Astrocyte (in vitro differentiated cells and primary cell): ENCODE measurements around the gene RTTN. TPM values are rescaled to one million over a fixed set of nuclear protein-coding genes. Genes with fewer than 3 reads are reported as not detected.

Source experiments
- DNase-seq: peaks from one replicate; pipeline ENCODE4 v3.0.0-alpha.2; 2010; ENCODE audit warnings: low read depth
- FAIRE-seq: peaks from 2 replicates; lab custom pipeline; 2011; peaks lifted over from hg19 to GRCh38; lab: Jason Lieb, UNC
- H2AFZ ChIP-seq: 2 replicates; pipeline ENCODE4 v1.6.0; 2012; ENCODE audit warnings: low read depth, low read length, inconsistent platforms
- H3K27ac ChIP-seq: 2 replicates; pipeline ENCODE4 v1.5.1; 2011; ENCODE audit warnings: low read depth, low read length, inconsistent platforms
- H3K27me3 ChIP-seq: 2 replicates; pipeline ENCODE4 v1.6.0; 2011; ENCODE audit warnings: low read length, inconsistent platforms; ENCODE audit not compliant: insufficient read depth
- H3K36me3 ChIP-seq: 2 replicates; pipeline ENCODE4 v1.5.1; 2011; ENCODE audit warnings: low read length, inconsistent platforms; ENCODE audit not compliant: insufficient read depth
- H3K4me1 ChIP-seq: 2 replicates; pipeline ENCODE4 v1.5.1; 2011; ENCODE audit warnings: low read length, inconsistent platforms; ENCODE audit not compliant: insufficient read depth
- H3K4me2 ChIP-seq: 2 replicates; pipeline ENCODE4 v1.6.0; 2012; ENCODE audit warnings: low read length, inconsistent platforms
- H3K4me3 ChIP-seq: 2 replicates; pipeline ENCODE4 v1.5.1; 2011; ENCODE audit warnings: low read depth, mild to moderate bottlenecking, low read length, inconsistent platforms; ENCODE audit not compliant: insufficient read depth
- H3K79me2 ChIP-seq: 2 replicates; pipeline ENCODE4 v1.6.0; 2012; ENCODE audit warnings: mild to moderate bottlenecking, low read length, inconsistent platforms; ENCODE audit not compliant: insufficient read depth
- H3K9ac ChIP-seq: 2 replicates; pipeline ENCODE4 v1.6.0; 2012; ENCODE audit warnings: mild to moderate bottlenecking, low read length, inconsistent platforms
- H3K9me3 ChIP-seq: 2 replicates; pipeline ENCODE4 v1.5.1; 2012; ENCODE audit warnings: low read depth, mild to moderate bottlenecking, low read length, inconsistent platforms; ENCODE audit not compliant: insufficient read depth
- H4K20me1 ChIP-seq: 2 replicates; pipeline ENCODE4 v1.6.0; 2012; ENCODE audit warnings: low read length, inconsistent platforms; ENCODE audit not compliant: insufficient read depth
- H3K27ac Mint-ChIP-seq: one replicate; pipeline ENCODE4 v1.8.0; 2021; ENCODE audit warnings: mild to moderate bottlenecking, mixed read lengths; ENCODE audit not compliant: unreplicated experiment
- H3K27me3 Mint-ChIP-seq: one replicate; pipeline ENCODE4 v1.8.0; 2021; ENCODE audit warnings: low read depth, mixed read lengths; ENCODE audit not compliant: unreplicated experiment
- H3K36me3 Mint-ChIP-seq: one replicate; pipeline ENCODE4 v1.8.0; 2021; ENCODE audit warnings: low read depth, mixed read lengths; ENCODE audit not compliant: unreplicated experiment
- H3K4me1 Mint-ChIP-seq: one replicate; pipeline ENCODE4 v1.8.0; 2021; ENCODE audit warnings: low read depth, mixed read lengths; ENCODE audit not compliant: unreplicated experiment
- H3K4me3 Mint-ChIP-seq: one replicate; pipeline ENCODE4 v1.8.0; 2021; ENCODE audit warnings: mild to moderate bottlenecking, moderate library complexity, mixed read lengths; ENCODE audit not compliant: unreplicated experiment
- H3K9me3 Mint-ChIP-seq: one replicate; pipeline ENCODE4 v1.8.0; 2021; ENCODE audit warnings: mild to moderate bottlenecking, mixed read lengths; ENCODE audit not compliant: unreplicated experiment
- CTCF ChIP-seq: IDR thresholded peaks from 2 replicates; pipeline ENCODE4 v1.5.1; 2011; ENCODE audit warnings: low read depth, mild to moderate bottlenecking, inconsistent platforms, low read length, moderate library complexity; ENCODE audit not compliant: insufficient read depth
- EZH2 ChIP-seq: IDR thresholded peaks from 2 replicates; pipeline ENCODE4 v1.6.1; 2012; ENCODE audit warnings: mild to moderate bottlenecking, low read length, inconsistent platforms; ENCODE audit not compliant: insufficient read depth
- total RNA-seq: library from RNA; stranded (reverse); gene quantifications from 2 replicates; pipeline ENCODE4 v1.2.1, GENCODE V29; 2021

Gene RTTN
- total RNA-seq, 1 donor from 2014 or later = 6.3 TPM

GRCh38 chr18:70005580-70005979 is 199.9 kb downstream of the RTTN start:
- Mint-ChIP-seq H3K36me3 (peaks cover 4% of the 10 kb centered on the region), H3K4me1 (peaks cover 12% of the 10 kb centered on the region), H3K27me3 (no peaks in the 10 kb centered on the region), H3K9me3 (peaks cover 10% of the 10 kb centered on the region), H3K4me3 (no peak overlapping the region), H3K27ac (no peak overlapping the region)
- H3K4me2 ChIP-seq = no peak overlapping the region
- H3K4me1 ChIP-seq = no peaks in the 10 kb centered on the region
- no peak overlapping the region for H3K27ac ChIP-seq
- no peaks in the 10 kb centered on the region for H4K20me1 ChIP-seq
- TF ChIP-seq EZH2 (no peak), CTCF (no peak)
- no peak overlapping the region for H3K9ac ChIP-seq
- H3K27me3 ChIP-seq = no peaks in the 10 kb centered on the region
- no peak overlapping the region for H3K4me3 ChIP-seq
- H3K36me3 ChIP-seq = no peaks in the 10 kb centered on the region
- H3K9me3 ChIP-seq = no peaks in the 10 kb centered on the region
- no peak overlapping the region for H2AFZ ChIP-seq
- FAIRE-seq (no peak), DNase-seq (no peak)
- H3K79me2 ChIP-seq = no peaks in the 10 kb centered on the region

DNA sequence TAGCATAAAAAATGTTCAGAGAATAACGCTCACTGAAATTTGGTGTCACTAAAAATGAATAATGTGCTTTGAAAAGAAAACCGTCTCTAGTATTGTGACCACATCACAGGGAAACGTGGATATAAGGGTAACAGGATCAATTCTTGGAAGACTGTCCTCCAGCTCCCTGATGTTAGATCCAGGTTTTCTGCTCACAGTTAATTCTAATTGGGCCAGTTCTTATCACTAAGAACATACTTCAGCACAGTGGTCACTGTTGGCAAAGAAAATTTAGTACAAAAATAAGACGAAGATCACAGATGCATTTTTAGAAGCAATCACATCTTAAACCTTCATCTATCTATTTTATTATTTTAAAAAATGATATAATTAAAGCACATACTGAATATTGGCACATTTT is 200.8 kb downstream of the RTTN start:
- TF ChIP-seq EZH2 (no peak), CTCF (no peak)
- Histone ChIP-seq H3K4me2 (no peak overlapping the region), H3K9ac (no peak overlapping the region), H3K4me3 (no peak overlapping the region), H3K27me3 (no peaks in the 10 kb centered on the region), H3K9me3 (no peaks in the 10 kb centered on the region), H3K79me2 (no peaks in the 10 kb centered on the region), H3K27ac (no peak overlapping the region), H3K36me3 (no peaks in the 10 kb centered on the region), H4K20me1 (no peaks in the 10 kb centered on the region), H2AFZ (no peak overlapping the region), H3K4me1 (no peaks in the 10 kb centered on the region)
- Mint-ChIP-seq H3K27me3 (no peaks in the 10 kb centered on the region), H3K36me3 (no peaks in the 10 kb centered on the region), H3K4me1 (peaks cover 8% of the 10 kb centered on the region), H3K27ac (no peak overlapping the region), H3K4me3 (no peak overlapping the region), H3K9me3 (peaks cover 4% of the 10 kb centered on the region)
- FAIRE-seq (no peak), DNase-seq (peak; percentile 72)

- DNase-seq = peak; percentile 2
- Histone ChIP-seq H3K79me2 (no peaks in the 10 kb centered on the region), H3K4me3 (no peak overlapping the region), H3K4me1 (no peaks in the 10 kb centered on the region), H3K9me3 (no peaks in the 10 kb centered on the region), H2AFZ (no peak overlapping the region), H3K27me3 (no peaks in the 10 kb centered on the region), H4K20me1 (no peaks in the 10 kb centered on the region), H3K4me2 (no peak overlapping the region), H3K27ac (no peak overlapping the region), H3K9ac (no peak overlapping the region), H3K36me3 (no peaks in the 10 kb centered on the region)
- H3K4me1 Mint-ChIP-seq = peaks cover 11% of the 10 kb centered on the region
- no peak overlapping the region for H3K27ac Mint-ChIP-seq
- TF ChIP-seq CTCF (no peak), EZH2 (no peak)
- no peaks in the 10 kb centered on the region for H3K36me3 Mint-ChIP-seq
- no peaks in the 10 kb centered on the region for H3K27me3 Mint-ChIP-seq
- no peak for FAIRE-seq
- no peak overlapping the region for H3K4me3 Mint-ChIP-seq
- no peaks in the 10 kb centered on the region for H3K9me3 Mint-ChIP-seq
Observed at GRCh38 chr18:69999656-70000055, 205.8 kb downstream of the RTTN start.
